ENCODE measurements around the gene THRA.

The THRA gene

DNA sequence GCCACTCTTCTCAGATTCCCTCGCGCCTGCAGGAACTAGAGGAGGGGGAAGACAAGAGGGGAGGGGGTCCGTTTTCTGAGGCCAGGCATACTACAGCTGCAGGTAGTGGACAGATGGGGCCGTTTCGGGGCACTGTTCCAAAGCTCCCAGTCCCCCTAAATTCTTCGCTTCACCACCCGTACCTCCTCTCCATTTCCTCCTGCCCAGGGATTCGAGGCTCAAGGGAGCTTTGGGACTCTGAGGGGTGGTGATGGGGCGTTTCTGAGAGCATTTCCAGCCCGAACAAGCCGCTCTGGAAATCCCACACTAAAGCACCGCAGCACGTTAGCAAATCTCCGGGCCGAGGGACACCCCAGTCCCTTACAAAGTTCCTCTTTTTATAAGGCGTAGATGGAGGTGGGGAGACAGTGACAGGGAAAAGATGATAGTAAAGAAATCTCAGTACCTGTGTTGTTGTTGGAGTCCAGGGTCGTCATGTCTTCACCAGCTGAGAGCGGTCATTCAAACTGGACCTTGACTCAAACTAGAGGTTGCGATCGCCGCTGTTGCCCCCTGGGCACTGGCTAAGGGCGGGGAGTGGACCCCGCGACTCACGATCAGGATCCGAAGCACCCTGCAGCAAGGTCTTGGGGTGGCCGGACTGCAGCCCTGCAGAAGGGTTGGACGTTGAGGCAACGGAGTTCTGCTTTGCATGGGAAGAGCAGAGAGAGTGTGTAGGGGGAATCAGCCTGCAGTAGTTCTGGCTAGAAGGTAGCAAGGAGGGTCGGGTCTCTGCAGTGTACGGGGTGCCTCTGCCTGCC lies 37.1 kb downstream of the THRA start:
- no peak for DNase-seq (ENCODE audit: low read depth)

GRCh38 chr17:40100419-40100668 lies 37.6 kb downstream of the THRA start, which contains the start of gene NR1D1:
Gene NR1D1, minus strand, starts transcription at chr17:40100589. Its CDS starts 495 bp downstream, at chr17:40100094.
- DNase-seq (ENCODE audit: low read depth), result no peak

GRCh38 chr17:40100669-40101366 lies 38.1 kb downstream of the THRA start:
- peak; percentile 98 for DNase-seq (ENCODE audit: low read depth)

GRCh38 chr17:40101367-40102210 lies 38.8 kb downstream of the THRA start:
- DNase-seq (ENCODE audit: low read depth), result no peak

GRCh38 chr17:40103071-40103661 lies 40.4 kb downstream of the THRA start:
- no peak for DNase-seq (ENCODE audit: low read depth)

- DNase-seq (ENCODE audit: low read depth), result no peak
Observed at GRCh38 chr17:40103688-40104087, 40.9 kb downstream of the THRA start.

DNA sequence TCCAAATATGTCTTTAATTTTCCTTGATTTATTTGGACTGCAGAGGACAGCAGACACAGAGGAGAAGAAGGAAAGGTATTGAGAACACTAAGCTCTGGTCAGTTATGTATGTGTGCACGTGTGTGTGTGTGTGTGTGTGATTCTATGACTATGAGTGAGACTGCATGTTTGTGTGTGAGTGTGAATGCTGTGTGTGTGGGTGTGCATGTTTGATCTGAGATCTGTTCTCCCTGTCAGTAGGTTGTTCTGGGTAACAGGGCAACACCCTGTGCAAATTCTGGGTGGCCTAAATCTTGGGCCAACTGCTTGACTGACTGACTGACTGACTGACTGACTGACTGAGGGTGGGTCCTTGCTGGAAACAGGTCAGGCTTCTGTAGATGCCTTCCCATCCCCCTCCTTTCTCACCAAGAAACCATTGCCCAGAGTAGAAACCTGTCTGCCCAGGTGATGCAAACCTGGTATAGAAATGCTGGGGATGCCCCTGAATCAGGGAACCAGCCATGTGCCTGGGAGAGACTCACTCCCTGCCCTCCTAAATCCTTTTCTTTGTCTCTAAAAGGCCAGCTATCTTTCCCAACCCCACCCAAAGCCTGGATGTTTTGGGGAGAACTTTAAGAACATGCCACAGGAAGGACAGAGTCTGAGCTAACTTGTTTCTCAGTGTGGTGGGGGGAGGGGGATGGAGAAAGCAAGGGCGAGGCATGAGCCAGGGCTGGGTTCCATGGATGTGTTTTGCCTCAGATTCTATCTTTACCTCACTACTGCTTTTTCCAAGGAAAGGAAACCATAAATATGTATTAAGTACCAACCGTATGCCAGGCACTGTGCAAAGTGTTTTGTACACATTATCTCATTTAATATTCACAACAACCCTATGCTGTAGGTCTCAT lies 42.1 kb downstream of the THRA start:
- DNase-seq (ENCODE audit: low read depth), result no peak

GRCh38 chr17:40105861-40106759 lies 43.3 kb downstream of the THRA start:
- DNase-seq (ENCODE audit: low read depth), result no peak

DNA sequence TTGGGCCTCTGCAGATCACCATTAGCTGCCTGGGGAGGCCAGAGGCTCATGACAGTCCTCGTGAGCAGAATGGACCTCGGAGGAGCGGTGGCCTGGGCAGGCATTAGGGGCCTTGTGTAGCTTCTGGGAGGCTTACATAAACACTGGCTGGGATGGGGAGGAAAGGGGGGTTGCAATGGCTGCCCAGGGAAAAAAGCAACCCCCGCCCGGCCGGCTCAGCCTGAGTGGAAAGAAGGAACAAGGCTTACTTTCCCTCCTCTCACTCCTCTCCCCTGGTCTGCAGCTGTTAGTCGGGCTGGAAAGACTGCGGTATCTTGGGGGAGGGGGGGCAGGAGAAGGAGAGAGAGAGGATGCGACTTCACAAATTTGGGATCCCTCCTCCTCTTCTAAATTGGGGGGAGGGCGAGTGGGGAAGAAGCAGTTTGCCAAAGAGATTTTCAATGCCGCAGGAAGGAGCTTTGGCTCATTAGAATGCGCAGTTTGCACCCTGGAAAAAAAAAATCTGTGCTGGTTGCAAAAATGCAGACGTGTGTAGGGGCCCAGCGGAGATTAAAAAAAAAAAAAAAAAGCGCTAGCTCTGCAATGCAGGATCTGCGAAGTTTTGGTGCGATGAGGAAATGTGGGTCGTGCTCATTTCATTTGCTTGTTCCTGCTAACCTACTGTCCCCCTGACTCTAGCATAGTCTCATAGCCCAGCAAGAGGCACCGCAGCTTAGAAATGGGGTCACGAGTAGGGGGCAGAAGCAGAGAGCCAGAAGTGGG lies 44.2 kb downstream of the THRA start:
- DNase-seq (ENCODE audit: low read depth), result no peak

- no peak for DNase-seq (ENCODE audit: low read depth)
Observed at GRCh38 chr17:40107522-40108174, 44.9 kb downstream of the THRA start.

GRCh38 chr17:40108970-40109824 lies 46.4 kb downstream of the THRA start:
- no peak for DNase-seq (ENCODE audit: low read depth)

DNA sequence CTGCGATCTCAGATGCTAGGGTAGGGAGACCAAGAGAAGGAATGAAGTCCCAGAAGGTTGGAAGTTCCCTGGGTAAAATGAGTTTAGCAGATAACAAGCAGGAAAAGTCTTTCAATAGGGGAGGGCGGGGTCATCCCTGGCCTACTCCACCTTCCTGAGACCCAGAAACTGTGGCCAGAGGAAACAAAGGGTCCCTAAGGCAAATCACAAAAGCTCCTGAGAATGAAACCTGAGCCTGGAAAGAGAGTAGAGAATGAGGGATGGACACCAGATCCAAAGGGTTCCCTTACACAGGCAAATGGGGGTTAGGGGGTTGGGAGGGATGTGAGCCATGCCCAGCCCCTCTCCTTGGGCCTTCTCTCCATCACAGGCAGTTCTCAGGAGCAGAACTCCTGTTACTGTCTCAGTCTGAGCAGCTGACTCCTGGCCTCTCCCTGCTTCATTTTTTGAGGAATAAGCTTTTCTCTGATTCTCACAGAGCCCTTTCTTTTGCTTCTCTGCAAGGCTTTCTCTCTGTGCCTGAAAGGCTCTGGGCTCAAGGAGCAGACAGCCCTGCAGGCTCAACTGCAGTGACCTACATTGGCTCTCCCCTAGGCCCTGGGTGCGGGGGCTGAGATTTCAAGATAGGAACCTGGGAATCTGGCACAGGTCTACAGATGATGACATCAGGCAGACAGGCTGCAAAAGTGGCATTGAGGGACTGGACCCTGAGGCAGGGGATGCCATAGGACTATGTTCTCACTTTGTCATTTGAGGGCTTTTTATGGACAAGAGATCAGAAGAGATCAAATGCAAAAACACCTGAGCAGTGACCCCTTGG lies 47.5 kb downstream of the THRA start:
- DNase-seq (ENCODE audit: low read depth), result no peak

DNA sequence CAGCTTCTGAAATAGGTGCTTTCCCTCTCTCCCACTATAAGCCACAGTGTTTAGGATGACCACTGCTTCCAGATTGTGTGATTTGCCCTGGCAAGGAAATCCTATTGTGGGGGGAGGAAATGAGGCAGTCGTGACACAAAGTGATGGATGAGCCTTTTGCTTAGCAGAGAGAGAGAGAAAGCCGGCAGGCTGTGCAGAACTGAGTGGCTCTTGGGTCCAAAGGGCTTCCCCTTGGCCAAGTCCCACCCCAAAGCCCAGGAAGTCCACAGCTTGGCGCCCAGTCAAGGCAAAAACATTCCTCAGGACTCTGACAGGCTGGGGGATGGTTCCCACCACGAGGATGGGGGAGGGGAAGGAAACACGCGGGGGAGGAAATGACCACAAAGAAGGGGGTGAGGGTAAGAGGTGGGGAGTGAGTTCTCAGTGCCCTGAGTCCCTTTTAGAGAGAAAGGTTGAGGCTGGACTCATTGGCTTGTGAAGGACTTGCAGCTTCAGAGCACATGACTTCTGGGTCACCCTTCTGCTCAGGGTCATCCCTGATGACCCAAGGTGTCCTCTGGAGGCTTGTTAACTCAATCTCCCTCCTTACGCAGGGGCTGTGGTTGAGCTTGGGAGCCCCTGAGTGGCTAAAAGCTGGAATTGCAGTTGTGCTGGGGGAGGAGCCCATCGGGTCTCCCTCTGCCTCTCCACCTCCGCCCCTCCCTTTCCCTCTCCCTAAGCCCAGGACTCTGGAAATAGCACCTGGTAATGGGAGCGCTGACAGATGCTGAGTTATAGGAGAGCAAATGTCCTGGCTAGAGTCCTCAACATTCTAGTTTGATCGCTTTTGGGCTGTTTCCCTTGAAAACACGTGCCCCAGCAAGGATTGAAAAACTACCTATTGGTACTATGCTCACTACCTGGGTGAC lies 48.7 kb downstream of the THRA start:
- peak; percentile 96 for DNase-seq (ENCODE audit: low read depth)

DNA sequence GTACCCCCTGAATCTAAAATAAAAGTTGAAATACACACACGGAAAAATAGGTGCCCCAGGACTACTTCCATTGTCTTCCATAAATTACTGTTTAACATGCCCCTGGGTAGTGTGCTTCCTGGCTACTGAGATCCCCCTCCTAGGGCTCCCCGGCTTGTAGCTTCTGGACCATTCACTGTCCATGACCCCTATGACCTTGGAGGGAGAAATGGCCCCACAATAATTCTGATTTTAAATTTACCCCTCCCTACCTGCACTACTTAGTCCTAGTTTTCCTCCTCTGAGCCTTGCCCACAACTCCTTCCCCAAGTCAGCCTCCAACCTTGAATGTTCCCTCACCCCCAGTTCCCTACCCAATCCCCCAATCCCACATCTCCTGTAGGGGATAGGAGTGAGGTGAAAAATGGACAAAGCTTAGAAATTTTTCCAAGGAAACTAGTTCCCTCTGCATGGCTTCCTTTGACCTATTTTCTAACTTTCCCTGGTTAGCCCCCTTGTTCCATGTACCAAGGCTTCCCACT lies 49.5 kb downstream of the THRA start:
- DNase-seq (ENCODE audit: low read depth), result no peak

DNA sequence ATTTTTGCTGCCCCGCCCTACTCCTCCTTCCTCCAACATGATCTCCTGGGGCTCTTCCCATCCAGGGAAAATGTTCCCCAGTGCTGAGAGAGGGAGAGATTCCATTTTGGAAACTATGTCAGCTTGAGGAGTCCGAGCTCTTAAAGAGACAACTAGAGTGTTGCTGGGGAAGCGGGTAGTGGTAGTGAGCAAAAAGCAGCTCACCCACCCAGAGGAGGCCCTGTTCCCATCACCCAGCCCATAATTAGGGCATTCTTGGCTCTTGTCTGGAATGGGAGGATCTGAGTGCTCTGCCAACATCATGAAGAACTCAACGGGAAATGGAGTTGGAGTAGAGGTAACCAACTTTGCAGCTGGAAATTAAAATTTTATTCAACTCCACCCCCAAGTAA lies 49.9 kb downstream of the THRA start:
- DNase-seq (ENCODE audit: low read depth), result no peak

Data from stromal cell of bone marrow (primary cell).